Epithelial cell of umbilical artery (primary cell): ENCODE results near the gene CFB. TPM values are rescaled to one million over a fixed set of nuclear protein-coding genes. Genes with fewer than 3 reads are reported as not detected.

Experiments
- total RNA-seq: library from RNA; depleted of rRNA; stranded (reverse); fragments of >200 nt; gene quantifications from 2 replicates; pipeline ENCODE4 v1.2.3, GENCODE V29; 2014

The CFB gene
- 1.3 and 7.9 TPM in 2 replicates for total RNA-seq

GRCh38 chr6:31945507-31946369, at the start of gene CFB:
TSS of gene CFB (plus strand) at chr6:31946095. CDS start at chr6:31946222, 127 bp downstream.

DNA sequence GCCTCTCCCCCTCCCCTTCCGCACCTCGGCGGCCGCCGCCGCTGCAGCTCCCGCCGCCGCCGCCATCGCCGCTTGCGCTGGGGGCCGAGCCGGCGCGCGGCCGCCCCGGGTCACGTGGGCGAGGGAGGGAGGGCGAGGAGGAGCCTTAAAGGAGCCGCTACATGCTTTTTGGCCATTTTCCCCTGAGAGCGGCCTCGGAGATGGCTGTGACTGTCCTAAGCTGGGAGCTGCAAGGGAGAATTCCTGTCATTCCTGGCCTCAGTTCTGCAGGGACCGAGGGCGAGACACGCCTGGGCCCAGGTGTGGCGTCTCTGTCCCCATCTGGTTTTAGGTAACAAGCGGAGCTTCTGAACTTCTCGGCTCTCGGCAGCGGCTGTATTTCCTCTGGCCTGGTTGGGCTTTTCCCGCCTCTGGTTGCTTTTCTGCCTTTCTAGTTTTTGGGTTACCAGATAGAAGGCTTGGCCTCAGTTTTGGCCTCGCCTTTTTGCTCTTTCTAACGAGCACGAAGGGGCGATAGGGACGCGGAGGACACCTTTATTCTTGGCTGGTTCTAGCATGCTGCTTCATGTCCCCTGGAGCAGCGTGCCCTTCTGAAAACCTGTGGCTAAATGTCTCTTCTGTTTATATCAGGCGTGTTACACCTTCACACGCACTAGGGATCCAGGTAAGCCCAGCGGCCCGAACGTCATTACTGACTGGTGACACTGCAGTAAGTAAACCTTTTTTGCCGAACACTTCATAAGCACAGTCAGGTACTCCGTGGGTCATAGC, 48.1 kb upstream of the CFB start, which contains the start of gene EHMT2:
Gene EHMT2 (minus strand): TSS at position 87 of the 771 bp plus-strand sequence. CDS start 21 bp downstream, at position 66.

DNA sequence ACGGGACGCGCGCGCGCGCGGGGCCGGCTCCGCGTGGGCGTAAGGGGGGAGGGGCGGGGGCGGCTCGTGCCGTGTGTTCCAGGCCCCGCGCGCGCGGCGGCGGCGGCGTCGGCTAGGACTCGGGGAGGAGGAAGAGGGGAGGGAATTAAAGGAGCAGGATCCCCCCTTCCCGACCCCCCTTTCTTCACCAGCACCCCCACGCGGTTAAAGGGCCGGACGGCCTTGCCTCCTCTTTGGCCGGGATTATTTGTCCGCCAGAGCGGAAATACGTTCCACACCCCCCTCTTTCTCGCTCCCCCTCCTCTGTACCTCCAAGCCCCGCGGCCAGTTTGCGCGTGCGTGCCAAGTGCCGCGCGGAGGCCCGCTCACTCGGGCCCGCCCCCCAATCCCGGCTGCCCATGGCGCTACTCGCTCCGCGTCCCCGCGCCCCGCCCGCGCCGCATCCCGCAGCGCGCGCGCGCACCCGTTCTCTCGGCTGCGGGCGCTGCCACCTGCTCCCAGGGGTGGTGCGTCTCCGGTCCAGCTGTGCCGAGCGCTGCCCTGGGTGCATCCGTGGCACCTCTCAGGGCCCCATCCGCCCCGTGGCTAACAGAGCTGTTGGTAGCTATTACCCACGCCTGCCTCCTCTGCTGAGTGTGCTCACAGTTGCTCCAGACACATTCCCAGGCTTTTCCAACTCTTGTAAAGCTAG, 43.8 kb upstream of the CFB start, which contains the start of gene ZBTB12:
Gene ZBTB12 (minus strand): TSS at position 134 of the 691 bp plus-strand sequence. CDS start 781 bp downstream, outside the sequence.

GRCh38 chr6:31927242-31927862, 18.5 kb upstream of the CFB start, which contains the start of gene C2:
TSS of gene C2 (plus strand) at chr6:31927717. CDS start at chr6:31927753, 36 bp downstream.

DNA sequence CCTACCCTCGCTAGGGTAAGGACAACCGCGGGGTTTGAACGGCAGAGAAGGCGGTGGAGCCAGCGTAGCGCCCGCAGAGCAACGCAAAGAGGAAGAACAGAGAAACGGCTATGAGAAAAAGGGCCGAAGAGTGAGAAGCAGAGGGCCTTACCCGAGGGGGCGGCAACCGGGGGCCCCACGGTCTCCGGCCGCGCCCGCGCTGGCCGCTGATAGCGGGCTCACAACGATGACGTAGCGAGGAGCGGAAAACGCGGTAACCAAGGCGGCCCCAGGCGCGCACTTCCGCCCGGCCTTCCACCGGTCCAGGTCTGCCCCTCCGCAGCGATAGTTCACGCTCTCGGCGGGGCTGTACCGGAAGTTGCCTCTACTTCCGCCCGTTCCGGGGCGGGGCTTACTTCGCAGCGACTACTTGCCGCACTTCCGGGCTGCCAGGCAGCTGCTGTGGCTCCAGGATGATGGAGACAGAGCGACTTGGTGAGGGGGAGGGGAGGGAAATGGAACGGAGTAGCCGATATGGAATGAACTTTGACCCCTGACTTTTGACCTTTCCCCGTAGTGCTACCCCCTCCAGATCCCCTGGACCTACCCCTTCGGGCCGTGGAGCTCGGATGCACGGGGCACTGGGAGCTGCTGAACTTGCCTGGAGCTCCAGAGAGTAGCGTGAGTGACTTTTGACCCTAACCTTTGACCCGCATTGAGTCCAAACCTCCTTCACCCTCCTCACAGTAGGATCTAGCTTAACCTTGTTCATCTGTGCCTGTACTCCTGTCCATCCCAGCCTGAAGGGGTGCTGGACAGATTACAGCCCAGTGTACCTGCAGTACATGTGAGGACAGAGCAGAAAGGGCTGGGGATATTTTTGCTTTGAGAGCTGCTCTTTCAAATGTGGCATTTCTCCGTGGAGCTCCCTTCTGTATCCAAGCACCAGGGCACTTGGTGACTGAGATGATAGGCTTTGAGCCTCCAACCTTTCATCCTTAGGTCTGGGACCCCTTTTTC, 13.1 kb downstream of the CFB start, which contains the start of the genes NELFE and SKIC2:
Gene NELFE (minus strand): TSS at position 231 of the 999 bp plus-strand sequence. CDS start 525 bp downstream, outside the sequence.
Gene SKIC2 (plus strand): TSS at position 435 of the 999 bp plus-strand sequence. CDS start 18 bp downstream, at position 453.

GRCh38 chr6:31971993-31972708, 26.3 kb downstream of the CFB start, which contains the start of gene DXO:
TSS of gene DXO (minus strand) at chr6:31972138. CDS start at chr6:31971675, 463 bp downstream.

DNA sequence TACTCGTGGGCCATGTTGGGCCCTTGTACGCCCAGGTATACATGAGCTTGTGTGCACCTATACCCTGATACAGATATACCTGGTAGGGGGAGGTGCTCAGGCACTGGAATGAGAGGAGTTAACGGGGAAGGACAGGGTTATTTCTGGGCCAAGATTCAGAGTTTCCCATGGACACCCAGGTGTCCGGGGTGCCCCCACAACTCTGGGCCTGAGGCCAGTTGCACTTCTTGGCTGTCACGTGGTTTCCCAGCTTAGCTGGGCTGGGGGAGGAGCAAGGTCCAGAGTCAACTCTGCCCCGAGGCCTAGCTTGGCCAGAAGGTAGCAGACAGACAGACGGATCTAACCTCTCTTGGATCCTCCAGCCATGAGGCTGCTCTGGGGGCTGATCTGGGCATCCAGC, 35.8 kb downstream of the CFB start, which contains the start of gene C4A:
Gene C4A (plus strand): TSS at position 314 of the 400 bp plus-strand sequence. CDS start 51 bp downstream, at position 365.

Other genes with a start within 250 kb of the CFB start
- gene ABHD16A, start 242.8 kb upstream of the CFB start, total RNA-seq, result 41.3 and 51.1 TPM in 2 replicates
- not detected in 2 replicates for gene LY6G6F, start 239.2 kb upstream of the CFB start, total RNA-seq
- not detected in 2 replicates for gene LY6G6D, start 230.7 kb upstream of the CFB start, total RNA-seq
- gene LY6G6C, start 224.3 kb upstream of the CFB start, total RNA-seq, result not detected in 2 replicates
- gene MPIG6B, start 222.7 kb upstream of the CFB start, total RNA-seq, result not detected in 2 replicates
- 68.5 and 79.6 TPM in 2 replicates for gene DDAH2, start 216.8 kb upstream of the CFB start, total RNA-seq
- gene CLIC1, start 209.6 kb upstream of the CFB start, total RNA-seq, result 865 and 1,138 TPM in 2 replicates
- gene MSH5, start 206.1 kb upstream of the CFB start, total RNA-seq, result 7.1 and 7.9 TPM in 2 replicates
- 0.65 TPM in 1 of 2 replicates, not detected in the other for gene SAPCD1, start 183.4 kb upstream of the CFB start, total RNA-seq
- not detected in 2 replicates for gene VWA7, start 168.8 kb upstream of the CFB start, total RNA-seq
- gene VARS1, start 150.3 kb upstream of the CFB start, total RNA-seq, result 50.3 and 57.1 TPM in 2 replicates
- gene LSM2, start 139.1 kb upstream of the CFB start, total RNA-seq, result 57.2 and 65.0 TPM in 2 replicates
- gene HSPA1L, start 130.8 kb upstream of the CFB start, total RNA-seq, result 0.76 and 0.97 TPM in 2 replicates
- 43.5 and 61.9 TPM in 2 replicates for gene HSPA1A, start 130.6 kb upstream of the CFB start, total RNA-seq
- gene HSPA1B, start 118.4 kb upstream of the CFB start, total RNA-seq, result 60.1 and 104 TPM in 2 replicates
- 58.1 and 93.8 TPM in 2 replicates for gene NEU1, start 83.3 kb upstream of the CFB start, total RNA-seq
- gene SLC44A4, start 67.1 kb upstream of the CFB start, total RNA-seq, result 0.15 and 0.32 TPM in 2 replicates
- gene EHMT2, start 48.4 kb upstream of the CFB start, total RNA-seq, result 36.4 and 43.8 TPM in 2 replicates
- gene ZBTB12, start 44.0 kb upstream of the CFB start, total RNA-seq, result 2.6 and 2.9 TPM in 2 replicates
- gene C2, start 18.4 kb upstream of the CFB start, total RNA-seq, result not detected in 2 replicates
- 118 and 128 TPM in 2 replicates for gene NELFE, start 12.9 kb downstream of the CFB start, total RNA-seq
- gene SKIC2, start 13.1 kb downstream of the CFB start, total RNA-seq, result 33.7 and 49.4 TPM in 2 replicates
- 10.6 and 12.7 TPM in 2 replicates for gene DXO, start 26.0 kb downstream of the CFB start, total RNA-seq
- gene C4A, start 36.0 kb downstream of the CFB start, total RNA-seq, result 0.65 and 0.91 TPM in 2 replicates
- 0.32 and 1.1 TPM in 2 replicates for gene C4B, start 68.7 kb downstream of the CFB start, total RNA-seq
- gene CYP21A2, start 92.3 kb downstream of the CFB start, total RNA-seq, result not detected in 2 replicates
- under 0.01 and 0.15 TPM in 2 replicates for gene TNXB, start 163.2 kb downstream of the CFB start, total RNA-seq
- gene ATF6B, start 182.2 kb downstream of the CFB start, total RNA-seq, result 15.3 and 15.7 TPM in 2 replicates
- gene FKBPL, start 184.2 kb downstream of the CFB start, total RNA-seq, result 7.4 and 9.7 TPM in 2 replicates
- gene PRRT1, start 205.8 kb downstream of the CFB start, total RNA-seq, result under 0.01 and 0.30 TPM in 2 replicates
- gene PPT2, start 208.0 kb downstream of the CFB start, total RNA-seq, result 22.2 and 36.1 TPM in 2 replicates
- gene EGFL8, start 218.5 kb downstream of the CFB start, total RNA-seq, result 0.65 and 1.4 TPM in 2 replicates
- 5.3 and 8.1 TPM in 2 replicates for gene AGPAT1, start 230.0 kb downstream of the CFB start, total RNA-seq
- 44.2 and 47.7 TPM in 2 replicates for gene RNF5, start 232.3 kb downstream of the CFB start, total RNA-seq
- gene AGER, start 238.2 kb downstream of the CFB start, total RNA-seq, result under 0.01 and 0.46 TPM in 2 replicates
- gene PBX2, start 244.1 kb downstream of the CFB start, total RNA-seq, result 48.5 and 59.4 TPM in 2 replicates
- gene GPSM3, start 246.5 kb downstream of the CFB start, total RNA-seq, result 3.8 and 5.2 TPM in 2 replicates